ENCODE results near the gene SLC4A1.

GRCh38 chr17:44205962-44206824 lies 61.7 kb downstream of the SLC4A1 start:
- TF ChIP-seq CTCF (IDR thresholded peaks at IDR 0.05; ENCODE audit: extremely low read depth in 1 of 2, insufficient read depth in 1 of 2, low read depth in 1 of 2, low read length in 2 of 2) (peak in 1 of 2 donors; percentile 17), EZH2 (IDR thresholded peaks at IDR 0.05; ENCODE audit: borderline replicate concordance, low read depth, low read length, severe bottlenecking) (no peak), POLR2AphosphoS5 (IDR thresholded peaks at IDR 0.05; ENCODE audit: insufficient read depth, low read depth, low read length) (no peak), POLR2A (IDR thresholded peaks at IDR 0.05; ENCODE audit: low read depth, low read length) (no peak)

Measured in endothelial cell of umbilical vein (primary cell).